Natural killer cell (primary cell): ENCODE results near the gene NAALADL2. TPM values are rescaled to one million over a fixed set of nuclear protein-coding genes. Genes with fewer than 3 reads are reported as not detected.

ENCODE experiments used
- ATAC-seq, 3 donors: fragments of 150-1000 bp in 2 of 3; fragments of 200-7000 bp in 1 of 3; cut with Tn5 transposase; 1 replicate in 1 of 3; 2 replicates in 2 of 3; pipeline ENCODE4 v1.10.0; 2021; ENCODE audit warnings: mild to moderate bottlenecking in 2 of 3, moderate library complexity in 2 of 3
- DNase-seq, 2 donors: peaks; one replicate each; pipeline versions ENCODE4 v3.0.0 to v3.0.0-alpha.2; 2013 to 2021; ENCODE audit warnings: mixed read lengths in 1 of 2
- H3K27ac ChIP-seq: one replicate; pipeline ENCODE4 v1.5.1; 2013; ENCODE audit warnings: mild to moderate bottlenecking, low read length
- H3K27me3 ChIP-seq: one replicate; pipeline ENCODE4 v1.6.1; 2013; ENCODE audit warnings: low read length; ENCODE audit not compliant: control insufficient read depth, insufficient read depth
- H3K36me3 ChIP-seq: one replicate; pipeline ENCODE4 v1.6.1; 2013; ENCODE audit warnings: low read length; ENCODE audit not compliant: control insufficient read depth, insufficient read depth
- H3K4me1 ChIP-seq: one replicate; pipeline ENCODE4 v1.6.1; 2013; ENCODE audit warnings: low read length; ENCODE audit not compliant: control insufficient read depth, insufficient read depth
- H3K4me3 ChIP-seq: one replicate; pipeline ENCODE4 v1.5.1; 2013; ENCODE audit warnings: low read length
- H3K9me3 ChIP-seq: one replicate; pipeline ENCODE4 v1.6.1; 2013; ENCODE audit warnings: low read length; ENCODE audit not compliant: control insufficient read depth, insufficient read depth
- H3K27ac Mint-ChIP-seq, 2 donors: one replicate each; pipeline ENCODE4 v1.8.0; 2022; ENCODE audit warnings: mild to moderate bottlenecking in 2 of 2, mixed read lengths in 2 of 2, moderate library complexity in 1 of 2
- H3K27me3 Mint-ChIP-seq, 2 donors: one replicate each; pipeline ENCODE4 v1.8.0; 2022; ENCODE audit warnings: low read depth in 2 of 2, mixed read lengths in 2 of 2
- H3K36me3 Mint-ChIP-seq: one replicate; pipeline ENCODE4 v1.8.0; 2022; ENCODE audit warnings: mixed read lengths
- H3K4me1 Mint-ChIP-seq, 2 donors: one replicate each; pipeline ENCODE4 v1.8.0; 2022; ENCODE audit warnings: mixed read lengths in 2 of 2
- H3K4me3 Mint-ChIP-seq: one replicate; pipeline ENCODE4 v1.8.0; 2022; ENCODE audit warnings: mild to moderate bottlenecking, moderate library complexity, mixed read lengths
- H3K9me3 Mint-ChIP-seq, 2 donors: one replicate each; pipeline ENCODE4 v1.8.0; 2022; ENCODE audit warnings: mixed read lengths in 2 of 2
- WGBS: methylation state at CpG from one replicate; pipeline ENCODE4 v1.1.7; 2013; ENCODE audit warnings: missing lambda C conversion rate; ENCODE audit not compliant: insufficient coverage; 5-methylcytosine and 5-hydroxymethylcytosine counted together
- intact Hi-C: fragments of 100-400 bp; cut with micrococcal nuclease; formaldehyde crosslinking; loops from one replicate; pipeline ENCODE4 v1.14.2; 2022
- total RNA-seq, 4 donors: library from RNA; stranded (reverse); fragments of 120-200 nt in 1 of 4; gene quantifications; one replicate each; pipeline versions ENCODE4 v1.2.3 to v1.2.4, GENCODE V29; 2013 to 2022
- TF ChIP-seq, protein P1 (sequence below): fragments of 200-600 bp; IDR thresholded peaks from one replicate; pipeline ENCODE4 v1.8.0; 2022; ENCODE audit warnings: antibody characterized with exemption

The NAALADL2 gene
- total RNA-seq, 3 donors from 2014 or later (not counting 1 experiment from before 2014, with no cell fraction given), result not detected

DNA sequence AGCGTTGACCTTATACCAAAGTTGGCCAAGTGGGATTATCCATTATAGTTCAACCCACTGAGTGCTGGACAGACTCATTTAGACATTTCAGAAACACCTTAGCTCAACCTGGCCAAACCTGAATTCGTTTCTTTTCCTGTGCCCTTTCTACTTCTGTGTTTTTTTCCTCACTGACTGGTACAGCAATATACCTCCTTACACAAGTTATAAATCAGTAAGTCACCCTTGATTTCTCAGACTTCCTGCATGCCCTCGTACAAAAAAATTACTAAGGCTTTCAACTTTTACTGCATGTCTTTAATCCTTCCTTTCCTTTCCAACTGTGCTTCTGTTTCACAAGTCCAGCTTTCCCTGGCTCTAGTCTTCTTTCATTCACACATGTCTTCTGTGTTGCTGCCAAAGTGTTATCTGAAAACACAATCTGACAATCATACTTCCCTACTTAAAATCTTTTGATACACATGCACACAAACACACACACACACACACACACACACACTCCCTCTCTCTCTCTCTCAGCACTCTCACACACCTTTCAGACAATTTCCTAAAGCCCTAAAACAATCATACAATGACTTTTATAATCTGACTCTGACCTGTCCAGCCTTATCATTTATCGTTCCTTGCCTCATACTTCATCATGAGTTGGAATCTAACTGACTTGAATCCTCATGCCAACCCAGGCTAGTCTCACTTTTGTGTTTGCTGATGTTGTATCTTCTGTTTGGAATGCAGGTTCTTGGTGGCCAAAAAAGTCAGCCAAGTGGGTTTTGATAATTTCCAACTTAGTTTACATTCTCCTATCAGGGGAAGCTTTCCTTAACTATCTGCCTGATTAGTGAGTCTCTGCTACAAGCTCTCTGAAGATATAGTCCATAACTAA, 436.4 kb downstream of the NAALADL2 start:
- H3K36me3 ChIP-seq, result no peaks in the 10 kb centered on the region
- intact Hi-C loops, result no loop called here
- WGBS, result 39% methylated on average over 4 of the region's 4 CpGs

DNA sequence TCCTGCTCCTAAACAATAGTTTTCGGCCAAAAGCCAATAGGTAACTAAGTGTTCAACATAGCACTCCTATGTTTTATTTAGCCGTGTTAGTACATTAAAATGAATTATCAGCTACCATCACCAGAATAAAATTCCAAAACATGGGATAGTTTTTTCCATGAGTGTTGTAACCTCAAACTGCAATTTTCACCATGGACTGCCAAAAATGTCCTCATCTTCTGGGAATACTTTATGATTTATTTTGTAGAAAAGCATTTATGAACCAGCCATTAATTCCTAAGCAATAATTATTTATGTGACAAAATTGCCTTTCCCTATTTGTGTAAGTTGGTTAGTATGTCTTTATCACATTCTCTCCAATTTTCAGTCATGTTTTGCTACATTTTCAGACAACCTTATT, 438.1 kb downstream of the NAALADL2 start:
- WGBS, result 94% methylated on average over 2 of the region's 2 CpGs
- Histone ChIP-seq H3K4me1 (no peaks in the 10 kb centered on the region), H3K4me3 (no peak overlapping the region), H3K9me3 (no peaks in the 10 kb centered on the region), H3K36me3 (no peaks in the 10 kb centered on the region), H3K27ac (no peak overlapping the region), H3K27me3 (no peaks in the 10 kb centered on the region)
- Mint-ChIP-seq H3K27ac (no peak overlapping the region), H3K36me3 (no peaks in the 10 kb centered on the region), H3K4me1 (no peaks in the 10 kb centered on the region), H3K9me3 (peaks cover 3 to 13% of the 10 kb centered on the region in 2 donors), H3K4me3 (no peak overlapping the region), H3K27me3 (no peaks in the 10 kb centered on the region)
- ATAC-seq (no peak), DNase-seq (no peak)
- intact Hi-C loops, result no loop called here
- TF ChIP-seq, protein P1, sequence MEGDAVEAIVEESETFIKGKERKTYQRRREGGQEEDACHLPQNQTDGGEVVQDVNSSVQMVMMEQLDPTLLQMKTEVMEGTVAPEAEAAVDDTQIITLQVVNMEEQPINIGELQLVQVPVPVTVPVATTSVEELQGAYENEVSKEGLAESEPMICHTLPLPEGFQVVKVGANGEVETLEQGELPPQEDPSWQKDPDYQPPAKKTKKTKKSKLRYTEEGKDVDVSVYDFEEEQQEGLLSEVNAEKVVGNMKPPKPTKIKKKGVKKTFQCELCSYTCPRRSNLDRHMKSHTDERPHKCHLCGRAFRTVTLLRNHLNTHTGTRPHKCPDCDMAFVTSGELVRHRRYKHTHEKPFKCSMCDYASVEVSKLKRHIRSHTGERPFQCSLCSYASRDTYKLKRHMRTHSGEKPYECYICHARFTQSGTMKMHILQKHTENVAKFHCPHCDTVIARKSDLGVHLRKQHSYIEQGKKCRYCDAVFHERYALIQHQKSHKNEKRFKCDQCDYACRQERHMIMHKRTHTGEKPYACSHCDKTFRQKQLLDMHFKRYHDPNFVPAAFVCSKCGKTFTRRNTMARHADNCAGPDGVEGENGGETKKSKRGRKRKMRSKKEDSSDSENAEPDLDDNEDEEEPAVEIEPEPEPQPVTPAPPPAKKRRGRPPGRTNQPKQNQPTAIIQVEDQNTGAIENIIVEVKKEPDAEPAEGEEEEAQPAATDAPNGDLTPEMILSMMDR, result no peak

More for the DNA sequence above, 436.4 kb downstream of the NAALADL2 start:
- ATAC-seq, result no peak
- no peaks in the 10 kb centered on the region for H3K36me3 Mint-ChIP-seq
- H3K4me3 Mint-ChIP-seq, result no peak overlapping the region
- H3K4me3 ChIP-seq, result no peak overlapping the region
- no peaks in the 10 kb centered on the region for H3K4me1 ChIP-seq
- TF ChIP-seq, protein P1, result no peak
- no peaks in the 10 kb centered on the region for H3K9me3 ChIP-seq
- no peak overlapping the region for H3K27ac Mint-ChIP-seq
- H3K27me3 Mint-ChIP-seq, result no peaks in the 10 kb centered on the region
- H3K9me3 Mint-ChIP-seq, result peaks cover 2 to 6% of the 10 kb centered on the region in 2 donors
- no peak for DNase-seq
- H3K27ac ChIP-seq, result no peak overlapping the region
- no peaks in the 10 kb centered on the region for H3K4me1 Mint-ChIP-seq
- no peaks in the 10 kb centered on the region for H3K27me3 ChIP-seq

DNA sequence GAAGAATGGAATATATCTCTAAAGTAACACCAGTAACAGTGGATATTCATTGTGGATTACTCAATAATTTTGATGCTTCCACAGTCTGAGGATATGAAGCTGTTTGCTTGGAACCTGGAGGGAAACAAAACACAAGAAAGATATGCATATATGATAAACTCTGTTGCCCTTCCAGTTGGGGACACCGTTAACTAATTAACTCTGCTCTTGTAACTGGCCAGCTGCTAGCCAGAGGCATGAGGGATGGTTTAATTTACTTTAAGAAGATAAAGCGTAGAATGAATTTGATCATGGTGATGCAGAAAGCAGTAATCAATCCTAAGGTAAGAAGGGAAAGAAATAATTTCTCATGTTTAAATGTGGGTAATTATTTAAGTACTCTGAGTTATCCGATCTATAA, 442.6 kb downstream of the NAALADL2 start:
- WGBS, result 95% methylated on average over 2 of the region's 3 CpGs
- DNase-seq, result no peak
- H3K27me3 Mint-ChIP-seq, result no peaks in the 10 kb centered on the region

More for the DNA sequence above, 442.6 kb downstream of the NAALADL2 start:
- Mint-ChIP-seq H3K4me3 (no peak overlapping the region), H3K36me3 (no peaks in the 10 kb centered on the region), H3K4me1 (no peaks in the 10 kb centered on the region), H3K27ac (no peak overlapping the region), H3K9me3 (peaks cover 5 to 21% of the 10 kb centered on the region in 2 donors)
- Histone ChIP-seq H3K4me3 (no peak overlapping the region), H3K27me3 (no peaks in the 10 kb centered on the region), H3K4me1 (no peaks in the 10 kb centered on the region), H3K9me3 (no peaks in the 10 kb centered on the region), H3K36me3 (no peaks in the 10 kb centered on the region), H3K27ac (no peak overlapping the region)
- TF ChIP-seq, protein P1, result no peak
- ATAC-seq, result no peak
- intact Hi-C loops, result no loop called here
